T47D (cell line): ENCODE measurements around the gene LENG1.
"Not testable (repeated sequence)": the region's sequence is repeated elsewhere in the genome, so short reads cannot be mapped to it uniquely, and the experiment has no call there.

ENCODE experiments used
- DNase-seq, 2 experiments: peaks; one replicate each; pipeline versions ENCODE4 v3.0.0 to v3.0.0-alpha.2; 2011 to 2012; ENCODE audit warnings: low read depth in 1 of 2, low spot score in 1 of 2
- JUND ChIP-seq: IDR thresholded peaks from 2 replicates; pipeline ENCODE4 v1.6.1; 2012; ENCODE audit warnings: low read depth
- in situ Hi-C: cut with HindIII; loops from 2 replicates; pipeline ENCODE4 v1.10.0; 2016; ENCODE audit warnings: low sequenced_read_pairs, low pct_unique_long_range_greater_than_20kb

Gene LENG1

DNA sequence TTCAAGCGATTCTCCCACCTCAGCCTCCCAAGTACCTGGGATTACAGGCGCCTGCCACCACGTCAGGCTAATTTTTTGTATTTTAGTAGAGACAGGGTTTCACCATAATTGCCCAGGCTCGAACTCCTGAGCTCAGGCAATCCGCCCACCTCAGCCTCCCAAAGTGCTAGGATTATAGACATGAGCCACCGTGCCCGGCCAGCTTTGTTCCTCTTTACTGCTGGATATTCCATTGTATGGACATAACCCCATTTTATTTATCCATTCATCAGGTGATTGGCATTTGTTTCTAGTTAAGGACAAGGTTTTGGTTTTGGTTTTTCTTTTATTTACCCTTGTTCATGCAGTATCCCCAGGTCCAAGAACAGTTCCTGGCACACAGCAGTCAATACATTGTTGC lies 37.0 kb upstream of the LENG1 start:
- TF ChIP-seq JUND, result no peak
- DNase-seq, result no peak
- in situ Hi-C loops, result no loop called here

DNA sequence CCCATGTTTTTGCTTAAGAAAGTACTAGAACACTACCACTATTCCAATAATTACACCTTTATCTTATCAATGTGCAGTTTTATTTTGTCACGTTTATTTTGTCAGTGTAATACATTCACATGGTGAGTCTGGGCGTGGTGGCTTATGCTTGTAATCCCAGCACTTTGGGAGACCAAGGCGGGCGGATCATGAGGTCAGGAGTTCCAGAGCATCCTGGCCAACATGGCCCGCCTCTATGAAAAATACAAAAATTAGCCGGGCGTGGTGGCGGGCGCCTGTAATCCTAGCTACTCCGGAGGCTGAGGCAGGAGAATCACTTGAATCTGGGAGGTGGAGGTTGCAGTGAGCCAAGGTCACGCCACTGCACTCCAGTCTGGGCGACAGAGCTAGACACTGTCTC lies 34.9 kb upstream of the LENG1 start:
- in situ Hi-C loops, DNase-seq: not testable (repeated sequence)

DNA sequence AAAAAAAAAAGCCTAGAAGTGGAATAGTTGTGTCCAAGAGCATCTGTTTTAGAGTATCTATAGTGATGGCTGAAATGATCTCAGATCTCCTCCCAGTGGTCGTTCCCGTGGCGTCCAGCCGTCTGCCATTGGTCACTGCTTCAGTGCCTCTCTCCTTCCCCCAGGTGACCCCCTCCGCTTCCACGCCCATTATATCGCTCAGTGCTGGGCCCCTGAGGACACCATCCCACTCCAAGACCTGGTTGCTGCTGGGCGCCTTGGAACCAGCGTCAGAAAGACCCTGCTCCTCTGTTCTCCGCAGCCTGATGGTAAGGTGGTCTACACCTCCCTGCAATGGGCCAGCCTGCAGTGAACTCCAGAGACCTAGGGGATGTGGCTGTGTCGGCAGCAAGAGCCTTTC lies 33.5 kb upstream of the LENG1 start:
- in situ Hi-C loops, result no loop called here
- TF ChIP-seq JUND, result no peak

GRCh38 chr19:54191811-54192453 lies 32.4 kb upstream of the LENG1 start:
- no peak for TF ChIP-seq JUND
- DNase-seq, result no peak
- in situ Hi-C loops, result no loop called here

More for the DNA sequence above, 33.5 kb upstream of the LENG1 start:
- no peak for DNase-seq

- DNase-seq, result peak in 1 of 2 experiments; percentile 51
- in situ Hi-C loops, result no loop called here
- TF ChIP-seq JUND, result no peak
Measured at GRCh38 chr19:54191011-54191810, 31.7 kb upstream of the LENG1 start, which contains the start of gene TSEN34. TSEN34 (plus strand) TSS chr19:54191308; CDS start chr19:54191365, 57 bp downstream.

DNA sequence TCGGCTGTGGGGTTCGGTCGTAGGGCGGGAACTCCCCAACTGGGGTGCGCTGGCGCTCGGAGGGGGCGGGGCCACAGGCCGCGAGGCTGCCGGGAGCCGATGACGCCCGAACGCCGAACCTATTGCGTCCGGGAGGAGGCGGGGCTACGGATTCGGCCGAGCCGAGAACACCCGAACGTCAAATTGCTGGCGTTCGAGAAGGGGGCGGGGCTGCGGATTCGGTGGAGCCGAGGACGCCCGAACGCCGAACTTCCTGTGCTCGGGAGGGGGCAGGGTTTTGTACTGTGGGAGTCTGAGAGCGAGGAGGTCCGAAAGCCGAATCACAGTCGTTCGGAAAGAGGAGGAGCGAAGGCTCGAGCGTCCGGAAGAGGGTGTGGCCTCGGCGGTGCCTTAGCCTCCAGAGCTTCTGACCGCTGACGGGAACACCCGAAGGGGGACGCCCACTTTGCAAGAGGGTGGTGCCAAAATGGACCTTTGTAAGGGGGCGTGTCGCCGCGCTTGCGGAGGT lies 31.0 kb upstream of the LENG1 start:
- in situ Hi-C loops, result no loop called here
- DNase-seq, result peak; percentile 55 to 99
- no peak for TF ChIP-seq JUND

DNA sequence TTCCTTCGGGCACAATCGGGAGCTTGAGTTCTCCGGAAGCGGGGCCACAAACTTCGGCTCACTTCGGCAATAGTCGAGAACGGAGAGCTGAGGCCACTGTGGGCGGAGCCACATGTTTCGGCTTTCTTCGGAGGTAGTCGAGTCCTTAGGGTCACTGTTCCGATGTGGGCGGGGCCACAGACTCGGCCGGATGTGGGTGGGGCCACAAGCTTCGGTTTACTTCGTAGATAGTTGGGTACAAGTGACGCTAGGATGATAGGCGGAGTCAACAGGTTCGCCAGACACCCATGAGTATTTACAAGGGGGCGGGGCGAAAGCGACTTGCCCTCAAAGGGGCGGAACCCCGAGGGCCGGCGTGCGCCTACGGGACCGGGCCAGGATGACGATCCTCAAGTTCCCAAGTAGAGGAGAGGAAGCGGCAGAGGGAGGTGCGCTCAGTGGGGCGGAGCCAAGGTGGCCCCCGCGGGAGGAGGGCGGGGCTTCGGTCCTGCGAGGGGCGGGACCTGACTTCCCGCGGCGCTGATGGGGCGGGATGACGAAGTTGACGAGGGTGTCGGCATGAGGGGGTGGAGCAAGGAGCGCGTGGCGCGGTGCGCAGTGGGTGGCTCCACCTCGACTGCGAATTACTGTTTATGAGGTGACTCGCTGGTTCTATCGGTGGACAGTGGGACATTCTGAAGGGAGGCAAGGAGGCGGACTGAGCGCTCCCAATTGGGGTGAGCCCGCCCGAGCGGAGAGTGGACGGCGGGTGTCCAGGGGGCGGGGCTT lies 30.4 kb upstream of the LENG1 start:
- in situ Hi-C loops, result no loop called here
- no peak for TF ChIP-seq JUND
- DNase-seq, result peak; percentile 87 to 99

GRCh38 chr19:54189145-54189734 lies 29.7 kb upstream of the LENG1 start, which contains the start of gene MBOAT7:
MBOAT7 (minus strand) TSS chr19:54189580; CDS start chr19:54188508, 1,072 bp downstream.
- DNase-seq, result no peak
- no peak for TF ChIP-seq JUND
- in situ Hi-C loops, result no loop called here

DNA sequence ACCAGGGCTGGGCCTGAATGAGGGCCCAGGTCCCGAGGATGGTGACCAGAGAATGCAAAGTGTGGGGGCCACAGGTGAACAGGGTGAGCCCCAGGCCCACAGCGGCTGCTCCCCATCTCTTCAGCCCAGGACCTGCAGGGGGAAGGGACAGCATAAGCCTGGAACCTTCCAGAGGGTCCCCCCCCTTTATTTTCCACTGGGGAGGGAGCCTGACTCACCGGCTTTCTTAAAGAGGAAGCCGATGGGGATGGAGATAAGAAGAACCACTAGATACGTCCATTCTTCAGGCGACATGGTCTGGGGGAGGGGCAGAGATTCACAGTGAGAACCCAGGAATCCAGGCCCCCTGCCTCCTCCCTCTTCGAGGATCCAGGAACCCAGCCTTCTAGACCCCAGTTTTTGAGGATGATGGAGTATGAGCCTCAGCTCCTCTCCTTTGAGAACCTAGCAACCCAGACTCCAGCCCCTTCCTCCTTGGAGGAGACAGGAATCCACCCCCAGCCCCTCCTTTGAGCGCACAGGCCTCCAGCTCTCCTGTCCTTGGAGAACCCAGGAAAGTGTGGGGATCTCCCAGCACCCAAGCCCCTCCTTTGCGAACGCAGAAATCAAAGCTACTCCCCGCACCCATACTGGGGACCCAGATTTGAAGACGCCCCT lies 28.8 kb upstream of the LENG1 start:
- TF ChIP-seq JUND, result no peak
- in situ Hi-C loops, result no loop called here
- no peak for DNase-seq

DNA sequence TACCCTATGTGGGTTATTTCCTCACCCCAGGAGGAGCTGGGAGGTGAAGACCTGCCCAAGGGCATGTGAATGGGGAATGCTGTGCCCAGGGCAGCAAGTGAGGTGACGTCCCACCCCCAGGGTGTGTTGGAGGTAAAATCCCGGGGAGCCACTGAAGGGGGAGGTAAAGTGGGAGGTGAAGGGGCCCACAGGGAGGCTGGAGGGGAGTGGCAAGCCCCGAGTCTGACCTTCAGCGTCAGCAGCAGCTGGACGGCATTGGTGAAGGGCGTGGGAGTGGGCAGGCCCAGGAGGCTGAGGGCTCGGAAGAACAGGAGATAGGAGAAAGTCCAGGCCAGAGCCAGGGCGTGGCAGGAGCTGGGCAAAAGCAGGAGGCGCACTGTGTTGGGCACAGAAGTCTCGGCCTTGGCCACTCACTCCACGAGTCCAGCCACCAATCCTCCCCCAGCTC lies 27.4 kb upstream of the LENG1 start:
- in situ Hi-C loops, result no loop called here
- no peak for DNase-seq

GRCh38 chr19:54186351-54186750 lies 26.8 kb upstream of the LENG1 start:
- no peak for DNase-seq
- in situ Hi-C loops, result no loop called here
- no peak for TF ChIP-seq JUND

More for the DNA sequence above, 27.4 kb upstream of the LENG1 start:
- no peak for TF ChIP-seq JUND

DNA sequence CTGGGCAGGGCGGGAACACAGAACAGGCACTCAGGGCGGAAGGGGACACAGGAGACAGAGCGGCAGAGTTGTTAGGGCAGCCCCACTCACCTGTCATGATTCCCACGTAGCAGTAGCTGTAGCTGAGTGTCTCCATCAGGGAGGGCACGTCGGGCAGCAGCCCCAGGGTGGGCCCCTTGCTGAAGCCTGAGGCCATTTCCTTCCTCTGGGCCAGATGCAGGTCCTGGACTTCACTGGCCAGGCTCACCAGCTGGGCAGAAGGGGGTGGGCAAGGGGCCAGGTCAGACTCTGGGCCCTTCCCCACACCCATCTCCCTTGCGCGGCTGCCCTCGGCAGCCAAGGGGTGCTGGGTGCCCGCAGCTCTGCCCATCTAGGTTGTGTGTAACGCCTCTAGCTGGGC lies 23.9 kb upstream of the LENG1 start:
- no peak for DNase-seq
- in situ Hi-C loops, result no loop called here
- no peak for TF ChIP-seq JUND

DNA sequence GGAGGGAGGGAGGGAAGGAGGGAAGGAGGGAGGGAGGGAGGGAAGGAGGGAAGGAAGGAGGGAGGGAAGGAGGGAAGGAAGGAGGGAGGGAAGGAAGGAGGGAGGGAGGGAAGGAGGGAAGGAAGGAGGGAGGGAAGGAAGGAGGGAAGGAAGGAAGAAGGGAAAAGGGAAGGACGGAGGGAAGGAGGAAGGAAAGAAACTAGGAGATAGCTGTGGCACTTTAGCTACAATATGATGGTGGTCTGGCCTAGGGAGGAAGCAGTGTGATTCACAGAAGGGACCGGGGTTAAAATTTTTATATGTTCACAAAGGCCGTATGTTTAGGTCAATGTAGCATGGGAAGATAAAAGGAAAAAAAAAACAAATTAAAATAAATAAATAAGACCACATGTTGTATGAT lies 22.4 kb upstream of the LENG1 start:
- in situ Hi-C loops, DNase-seq: not testable (repeated sequence)
